ENCODE results near the gene SULF2. TPM values are rescaled to one million over a fixed set of nuclear protein-coding genes. Genes with fewer than 3 reads are reported as not detected.

Gene SULF2
- total RNA-seq, 1 experiment from 2014 or later, result 1.9 TPM

- DNase-seq (ENCODE audit: low read depth, low spot score), result no peak
- in situ Hi-C loops (cut with HindIII; ENCODE audit: low pct_unique_long_range_greater_than_20kb, low sequenced_read_pairs), result no loop called here
These were observed 30.9 kb downstream of the SULF2 start for GRCh38 chr20:47754388-47754715.

GRCh38 chr20:47753576-47754387 is 31.5 kb downstream of the SULF2 start:
- in situ Hi-C loops (cut with HindIII; ENCODE audit: low pct_unique_long_range_greater_than_20kb, low sequenced_read_pairs), result no loop called here

GRCh38 chr20:47751449-47751848 is 33.8 kb downstream of the SULF2 start:
- DNase-seq (ENCODE audit: low read depth, low spot score), result no peak
- in situ Hi-C loops (cut with HindIII; ENCODE audit: low pct_unique_long_range_greater_than_20kb, low sequenced_read_pairs), result no loop called here

More at GRCh38 chr20:47753576-47754387, 31.5 kb downstream of the SULF2 start:
- no peak for DNase-seq (ENCODE audit: low read depth, low spot score)

- DNase-seq (ENCODE audit: low read depth, low spot score), result no peak
- in situ Hi-C loops (cut with HindIII; ENCODE audit: low pct_unique_long_range_greater_than_20kb, low sequenced_read_pairs), result no loop called here
These were observed 35.9 kb downstream of the SULF2 start for GRCh38 chr20:47749339-47749738.

- DNase-seq (ENCODE audit: low read depth, low spot score), result no peak
- in situ Hi-C loops (cut with HindIII; ENCODE audit: low pct_unique_long_range_greater_than_20kb, low sequenced_read_pairs), result no loop called here
These were observed 36.5 kb downstream of the SULF2 start for GRCh38 chr20:47748823-47749222.

GRCh38 chr20:47748069-47748468 is 37.2 kb downstream of the SULF2 start:
- in situ Hi-C loops (cut with HindIII; ENCODE audit: low pct_unique_long_range_greater_than_20kb, low sequenced_read_pairs), result no loop called here
- no peak for DNase-seq (ENCODE audit: low read depth, low spot score)

- in situ Hi-C loops (cut with HindIII; ENCODE audit: low pct_unique_long_range_greater_than_20kb, low sequenced_read_pairs), result no loop called here
- DNase-seq (ENCODE audit: low read depth, low spot score), result no peak
These were observed 37.6 kb downstream of the SULF2 start for GRCh38 chr20:47747669-47748031.

GRCh38 chr20:47744803-47745202 is 40.5 kb downstream of the SULF2 start:
- in situ Hi-C loops (cut with HindIII; ENCODE audit: low pct_unique_long_range_greater_than_20kb, low sequenced_read_pairs), result no loop called here

GRCh38 chr20:47743671-47744070 is 41.6 kb downstream of the SULF2 start:
- in situ Hi-C loops (cut with HindIII; ENCODE audit: low pct_unique_long_range_greater_than_20kb, low sequenced_read_pairs), result no loop called here
- no peak for DNase-seq (ENCODE audit: low read depth, low spot score)

More at GRCh38 chr20:47744803-47745202, 40.5 kb downstream of the SULF2 start:
- DNase-seq (ENCODE audit: low read depth, low spot score), result no peak

- DNase-seq (ENCODE audit: low read depth, low spot score), result no peak
- in situ Hi-C loops (cut with HindIII; ENCODE audit: low pct_unique_long_range_greater_than_20kb, low sequenced_read_pairs), result no loop called here
These were observed 43.3 kb downstream of the SULF2 start for GRCh38 chr20:47741669-47742608.

- peak; percentile 54 for DNase-seq (ENCODE audit: low read depth, low spot score)
- in situ Hi-C loops (cut with HindIII; ENCODE audit: low pct_unique_long_range_greater_than_20kb, low sequenced_read_pairs), result no loop called here
These were observed 44.5 kb downstream of the SULF2 start for GRCh38 chr20:47740862-47741184.

GRCh38 chr20:47740121-47740861 is 45.0 kb downstream of the SULF2 start:
- no peak for DNase-seq (ENCODE audit: low read depth, low spot score)
- in situ Hi-C loops (cut with HindIII; ENCODE audit: low pct_unique_long_range_greater_than_20kb, low sequenced_read_pairs), result no loop called here

GRCh38 chr20:47737923-47738322 is 47.4 kb downstream of the SULF2 start:
- DNase-seq (ENCODE audit: low read depth, low spot score), result no peak
- in situ Hi-C loops (cut with HindIII; ENCODE audit: low pct_unique_long_range_greater_than_20kb, low sequenced_read_pairs), result no loop called here

- in situ Hi-C loops (cut with HindIII; ENCODE audit: low pct_unique_long_range_greater_than_20kb, low sequenced_read_pairs), result no loop called here
- DNase-seq (ENCODE audit: low read depth, low spot score), result no peak
These were observed 48.6 kb downstream of the SULF2 start for GRCh38 chr20:47736570-47737152.

GRCh38 chr20:47735412-47736400 is 49.6 kb downstream of the SULF2 start:
- DNase-seq (ENCODE audit: low read depth, low spot score), result no peak
- in situ Hi-C loops (cut with HindIII; ENCODE audit: low pct_unique_long_range_greater_than_20kb, low sequenced_read_pairs), result no loop called here

- no peak for DNase-seq (ENCODE audit: low read depth, low spot score)
- in situ Hi-C loops (cut with HindIII; ENCODE audit: low pct_unique_long_range_greater_than_20kb, low sequenced_read_pairs), result no loop called here
These were observed 50.4 kb downstream of the SULF2 start for GRCh38 chr20:47734870-47735269.

GRCh38 chr20:47733892-47734291 is 51.4 kb downstream of the SULF2 start:
- in situ Hi-C loops (cut with HindIII; ENCODE audit: low pct_unique_long_range_greater_than_20kb, low sequenced_read_pairs), result no loop called here
- DNase-seq (ENCODE audit: low read depth, low spot score), result peak; percentile 53

Measured in SK-MEL-5 (cell line).